T-helper 1 cell treated with Interleukin-12 subunit alpha and Interleukin-12 subunit beta and Interleukin-4 antibody, amounts not matched to agents 30 ng/mL and 1 ng/mL, for 36 hours (primary cell): ENCODE measurements around the gene ATP8B4. TPM values are rescaled to one million over a fixed set of nuclear protein-coding genes. Genes with fewer than 3 reads are reported as not detected.
"Not testable (repeated sequence)": the region's sequence is repeated elsewhere in the genome, so short reads cannot be mapped to it uniquely, and the experiment has no call there.

ENCODE experiments used
- intact Hi-C: fragments of 100-400 bp; cut with micrococcal nuclease; formaldehyde crosslinking; loops from one replicate; pipeline ENCODE4 v1.15.1; 2024
- total RNA-seq: library from RNA; stranded (reverse); gene quantifications from 2 replicates; pipeline ENCODE4 v1.2.3, GENCODE V29; 2022

The ATP8B4 gene, protein sequence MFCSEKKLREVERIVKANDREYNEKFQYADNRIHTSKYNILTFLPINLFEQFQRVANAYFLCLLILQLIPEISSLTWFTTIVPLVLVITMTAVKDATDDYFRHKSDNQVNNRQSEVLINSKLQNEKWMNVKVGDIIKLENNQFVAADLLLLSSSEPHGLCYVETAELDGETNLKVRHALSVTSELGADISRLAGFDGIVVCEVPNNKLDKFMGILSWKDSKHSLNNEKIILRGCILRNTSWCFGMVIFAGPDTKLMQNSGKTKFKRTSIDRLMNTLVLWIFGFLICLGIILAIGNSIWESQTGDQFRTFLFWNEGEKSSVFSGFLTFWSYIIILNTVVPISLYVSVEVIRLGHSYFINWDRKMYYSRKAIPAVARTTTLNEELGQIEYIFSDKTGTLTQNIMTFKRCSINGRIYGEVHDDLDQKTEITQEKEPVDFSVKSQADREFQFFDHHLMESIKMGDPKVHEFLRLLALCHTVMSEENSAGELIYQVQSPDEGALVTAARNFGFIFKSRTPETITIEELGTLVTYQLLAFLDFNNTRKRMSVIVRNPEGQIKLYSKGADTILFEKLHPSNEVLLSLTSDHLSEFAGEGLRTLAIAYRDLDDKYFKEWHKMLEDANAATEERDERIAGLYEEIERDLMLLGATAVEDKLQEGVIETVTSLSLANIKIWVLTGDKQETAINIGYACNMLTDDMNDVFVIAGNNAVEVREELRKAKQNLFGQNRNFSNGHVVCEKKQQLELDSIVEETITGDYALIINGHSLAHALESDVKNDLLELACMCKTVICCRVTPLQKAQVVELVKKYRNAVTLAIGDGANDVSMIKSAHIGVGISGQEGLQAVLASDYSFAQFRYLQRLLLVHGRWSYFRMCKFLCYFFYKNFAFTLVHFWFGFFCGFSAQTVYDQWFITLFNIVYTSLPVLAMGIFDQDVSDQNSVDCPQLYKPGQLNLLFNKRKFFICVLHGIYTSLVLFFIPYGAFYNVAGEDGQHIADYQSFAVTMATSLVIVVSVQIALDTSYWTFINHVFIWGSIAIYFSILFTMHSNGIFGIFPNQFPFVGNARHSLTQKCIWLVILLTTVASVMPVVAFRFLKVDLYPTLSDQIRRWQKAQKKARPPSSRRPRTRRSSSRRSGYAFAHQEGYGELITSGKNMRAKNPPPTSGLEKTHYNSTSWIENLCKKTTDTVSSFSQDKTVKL
- 51.8 and 56.6 TPM in 2 replicates for total RNA-seq

- intact Hi-C loops: loop anchor here (1.0 to 5.0 kb wide), 3 partner anchors 10 to 198 kb away; no protein-coding TSS in a partner anchor
These were observed at the start of gene ATP8B4 for GRCh38 chr15:50119063-50120040. ATP8B4 (minus strand) TSS chr15:50119233; CDS start chr15:50106966, 12,267 bp downstream.

GRCh38 chr15:50168379-50168778 lies 49.3 kb upstream of the ATP8B4 start:
- intact Hi-C loops: no loop called here

DNA sequence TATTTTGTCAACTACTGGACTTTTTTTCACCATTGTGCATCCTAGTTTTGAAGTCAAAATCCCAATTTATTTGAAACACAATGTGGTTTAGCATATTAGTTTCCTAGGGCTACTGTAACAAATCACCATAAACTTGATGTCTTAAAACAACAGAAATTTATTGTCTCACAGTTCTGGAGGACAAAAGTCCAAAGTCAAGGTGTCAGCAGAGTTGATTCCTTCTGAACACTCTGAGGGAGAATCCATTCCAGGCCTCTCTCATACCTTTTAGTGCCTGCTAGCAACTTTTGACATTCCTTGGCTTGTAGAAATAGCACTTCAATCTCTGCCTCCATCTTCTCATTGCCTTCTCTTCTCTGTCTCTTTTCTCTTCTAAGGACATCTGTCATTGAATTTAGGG lies 48.1 kb upstream of the ATP8B4 start:
- intact Hi-C loops: no loop called here

GRCh38 chr15:50166216-50166615 lies 47.2 kb upstream of the ATP8B4 start:
- intact Hi-C loops: no loop called here

GRCh38 chr15:50164458-50164857 lies 45.4 kb upstream of the ATP8B4 start:
- intact Hi-C loops: no loop called here

GRCh38 chr15:50163719-50164410 lies 44.8 kb upstream of the ATP8B4 start:
- intact Hi-C loops: no loop called here

DNA sequence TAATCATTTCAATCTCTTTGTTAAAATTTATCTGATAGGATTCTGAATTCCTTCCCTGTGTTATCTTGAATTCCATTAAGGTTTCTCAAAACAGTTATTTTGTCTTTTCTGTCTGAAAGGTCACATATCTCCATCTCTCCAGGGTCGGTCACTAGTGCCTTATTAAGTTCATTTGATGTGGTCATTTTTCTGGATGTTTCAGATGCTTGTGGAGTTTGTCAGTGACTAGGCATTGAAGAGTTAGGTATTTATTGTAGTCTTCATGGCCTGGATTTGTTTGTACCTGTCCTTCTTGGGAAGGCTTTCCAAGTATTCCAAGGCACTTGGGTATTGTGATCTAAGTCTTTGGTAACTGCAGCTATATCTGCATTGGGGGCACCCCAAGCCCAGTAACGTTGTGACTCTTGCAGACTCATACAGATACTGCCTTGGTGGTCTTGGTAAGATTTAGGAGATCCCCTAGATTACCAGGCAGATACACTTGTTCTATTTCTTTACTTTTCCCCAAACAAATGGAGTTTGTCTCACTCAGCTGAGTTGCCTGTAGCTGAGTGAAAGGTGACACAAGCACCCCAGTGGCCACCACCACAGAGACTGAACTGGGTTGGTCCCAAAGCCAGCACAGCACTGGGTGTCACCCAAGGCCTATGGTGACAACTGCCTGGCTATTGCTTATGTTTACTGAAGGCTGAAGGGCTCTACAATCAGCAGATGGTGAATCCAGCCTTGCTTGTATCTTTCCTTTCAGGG lies 44.1 kb upstream of the ATP8B4 start:
- intact Hi-C loops: no loop called here

- intact Hi-C loops: not testable (repeated sequence)
These were observed 39.2 kb upstream of the ATP8B4 start for GRCh38 chr15:50158236-50158635.

GRCh38 chr15:50151476-50151875 lies 32.4 kb upstream of the ATP8B4 start:
- intact Hi-C loops: no loop called here

GRCh38 chr15:50150851-50151250 lies 31.8 kb upstream of the ATP8B4 start:
- intact Hi-C loops: no loop called here

- intact Hi-C loops: no loop called here
These were observed 31.3 kb upstream of the ATP8B4 start for GRCh38 chr15:50150349-50150748.

- intact Hi-C loops: loop anchor here (5.0 kb wide), 3 partner anchors 42 to 777 kb away; no protein-coding TSS in a partner anchor
These were observed 30.1 kb upstream of the ATP8B4 start for GRCh38 chr15:50149090-50149489.

DNA sequence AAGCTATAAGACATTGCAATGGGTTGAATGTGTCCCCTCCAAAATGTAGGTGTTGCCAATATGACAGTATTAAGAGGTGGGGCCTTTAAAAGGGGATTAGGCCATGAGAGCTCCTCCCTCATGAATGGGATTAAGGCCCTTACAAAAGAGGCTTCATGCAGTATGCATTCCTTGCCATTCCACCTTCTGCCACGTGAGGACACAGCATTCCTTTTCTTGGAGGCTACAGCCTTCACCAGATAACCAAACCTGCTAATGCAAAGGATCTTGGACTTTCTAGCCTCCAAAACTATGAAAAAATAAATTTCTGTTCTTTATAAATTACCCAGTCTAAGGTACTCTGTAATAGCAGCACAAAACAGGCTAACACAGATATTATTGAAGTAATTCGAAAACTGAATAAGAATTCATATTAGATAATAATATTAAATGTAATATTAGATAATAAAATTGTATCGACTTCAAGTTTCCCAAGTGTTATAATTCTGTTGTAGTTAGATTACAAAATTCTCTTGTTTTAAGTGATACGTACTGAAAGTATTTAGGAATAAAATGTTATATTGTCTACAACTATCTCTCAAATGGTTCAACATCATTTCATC lies 29.4 kb upstream of the ATP8B4 start:
- intact Hi-C loops: loop anchor here (5.0 kb wide), 3 partner anchors 41 to 776 kb away; no protein-coding TSS in a partner anchor

- intact Hi-C loops: loop anchor here (5.0 kb wide), 3 partner anchors 39 to 774 kb away; no protein-coding TSS in a partner anchor
These were observed 27.6 kb upstream of the ATP8B4 start for GRCh38 chr15:50146632-50147031.

GRCh38 chr15:50145451-50145872 lies 26.4 kb upstream of the ATP8B4 start:
- intact Hi-C loops: loop anchor here (1.0 to 5.0 kb wide), 11 partner anchors 37 to 1787 kb away; partner anchors contain the start of genes CEP152, FGF7 and SLC27A2

- intact Hi-C loops: loop anchor here (1.0 to 5.0 kb wide), 11 partner anchors 37 to 1786 kb away; partner anchors contain the start of genes CEP152, FGF7 and SLC27A2
These were observed 25.5 kb upstream of the ATP8B4 start for GRCh38 chr15:50144341-50145120.

DNA sequence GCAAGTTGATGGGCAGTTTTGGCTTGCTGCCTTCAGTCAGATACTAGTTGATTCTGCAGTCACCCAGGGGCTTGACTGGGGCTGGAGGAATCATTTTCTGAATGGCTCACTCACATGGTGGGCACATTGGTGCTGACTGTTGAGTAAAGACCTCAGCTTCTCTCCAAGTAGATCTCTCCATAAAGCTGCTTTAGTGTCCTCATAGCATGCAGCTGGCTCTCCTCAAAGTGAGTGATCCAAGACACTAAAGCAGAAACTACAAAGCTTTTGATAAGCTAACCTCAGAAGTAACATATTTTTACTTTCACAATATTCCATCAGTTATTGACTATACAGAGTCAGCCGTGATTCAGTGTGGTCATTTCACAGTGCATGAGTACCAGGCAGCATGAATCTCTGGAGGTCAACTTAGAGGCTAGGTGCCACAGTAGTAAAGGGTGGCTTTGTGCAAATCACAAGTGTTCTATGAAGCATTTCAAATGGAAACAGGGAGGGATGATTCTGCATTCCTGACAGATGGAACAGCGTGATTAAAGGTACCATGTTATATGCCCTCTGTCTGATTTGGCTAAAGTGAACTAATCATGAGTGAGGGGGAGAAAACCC lies 24.3 kb upstream of the ATP8B4 start:
- intact Hi-C loops: no loop called here
